Endothelial cell of hepatic sinusoid (primary cell): ENCODE results near the gene RAN.
"Not testable (repeated sequence)": the region's sequence is repeated elsewhere in the genome, so short reads cannot be mapped to it uniquely, and the experiment has no call there.

Experiments
- in situ Hi-C: cut with HindIII; loops from 2 replicates; pipeline ENCODE4 v1.10.0; 2017; ENCODE audit warnings: low sequenced_read_pairs

The RAN gene

DNA sequence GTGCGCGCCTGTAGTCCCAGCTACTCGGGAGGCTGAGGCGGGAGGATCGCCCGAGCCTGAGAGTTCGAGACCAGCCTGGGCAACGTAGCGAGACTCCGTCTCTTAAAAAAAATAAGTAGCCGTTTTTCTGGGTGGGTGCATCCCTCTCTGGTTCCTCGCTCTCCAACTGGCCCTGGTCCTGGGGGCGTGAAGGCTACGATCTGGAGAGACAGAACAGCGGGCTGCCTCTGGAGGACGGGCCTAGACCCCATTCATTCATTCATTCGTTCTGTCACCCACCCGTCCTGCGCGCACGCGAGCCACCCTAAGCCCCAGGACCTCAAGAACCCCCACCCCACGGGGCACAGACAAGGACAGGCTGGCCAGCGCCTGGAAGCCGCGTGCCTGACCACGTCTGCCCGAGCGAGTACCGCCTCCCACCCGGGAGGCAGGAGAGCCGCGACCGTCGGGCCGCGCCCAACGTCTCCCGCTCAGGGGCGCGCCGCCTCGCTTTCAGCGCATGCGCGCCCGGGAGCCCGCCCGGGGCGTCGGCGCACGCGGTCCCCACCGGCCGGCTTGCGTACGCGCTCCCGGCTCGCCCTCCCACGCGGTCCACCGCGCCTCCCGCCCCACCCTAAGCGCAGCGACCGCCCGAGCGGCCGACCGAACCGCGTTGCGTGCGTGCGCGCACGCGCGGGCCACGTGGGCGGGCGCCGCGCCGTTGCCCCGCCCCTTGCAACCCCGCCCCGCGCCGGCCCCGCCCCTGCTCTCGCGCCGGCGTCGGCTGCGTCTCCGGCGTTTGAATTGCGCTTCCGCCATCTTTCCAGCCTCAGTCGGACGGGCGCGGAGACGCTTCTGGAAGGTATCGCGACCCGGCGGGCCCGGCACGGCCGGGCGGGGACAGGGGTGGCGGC, at the start of gene RAN:
Gene RAN, plus strand, starts transcription at position 781 of the 893 bp plus-strand sequence. CDS start 528 bp downstream, outside the sequence.
- in situ Hi-C loops: no loop called here

- in situ Hi-C loops: no loop called here
Observed at GRCh38 chr12:130825771-130826150, 46.1 kb upstream of the RAN start.

- in situ Hi-C loops: no loop called here
Observed at GRCh38 chr12:130826151-130826801, 45.6 kb upstream of the RAN start.

GRCh38 chr12:130827432-130827831, 44.4 kb upstream of the RAN start:
- in situ Hi-C loops: no loop called here

DNA sequence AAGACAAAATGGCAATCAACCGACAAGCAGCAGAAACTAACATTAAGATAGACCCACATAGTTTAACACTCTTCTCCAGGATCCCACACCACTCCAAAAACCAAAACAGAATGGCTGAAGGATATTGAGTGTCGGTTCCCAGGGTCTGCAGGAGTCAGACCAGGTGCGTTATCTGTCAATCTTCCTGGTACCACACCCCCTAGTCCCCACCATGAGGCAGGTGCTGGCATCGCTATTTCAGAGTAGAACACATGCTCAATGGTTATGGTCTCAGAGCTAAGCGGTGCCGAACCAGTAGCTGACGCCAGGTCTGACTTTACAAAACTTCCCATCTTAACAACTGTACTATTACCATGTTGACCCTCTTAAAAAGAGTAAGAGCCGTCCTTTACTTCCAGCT, 43.0 kb upstream of the RAN start:
- in situ Hi-C loops: no loop called here

- in situ Hi-C loops: no loop called here
Observed at GRCh38 chr12:130829391-130830245, 42.2 kb upstream of the RAN start.

DNA sequence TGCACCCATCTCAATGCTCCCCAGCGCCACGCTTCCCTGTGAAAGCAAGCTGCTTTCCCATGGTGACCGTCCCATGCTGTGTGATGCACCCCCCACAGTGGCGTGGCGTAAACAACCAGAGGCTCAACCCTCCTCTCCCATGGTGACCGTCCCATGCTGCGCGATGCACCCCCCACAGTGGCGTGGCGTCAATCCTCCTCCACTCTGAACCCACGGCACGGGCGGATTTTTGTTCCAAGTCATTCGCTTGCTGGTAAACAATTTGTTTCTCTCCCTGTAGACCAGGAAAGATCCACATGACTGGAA, 41.7 kb upstream of the RAN start:
- in situ Hi-C loops: no loop called here

DNA sequence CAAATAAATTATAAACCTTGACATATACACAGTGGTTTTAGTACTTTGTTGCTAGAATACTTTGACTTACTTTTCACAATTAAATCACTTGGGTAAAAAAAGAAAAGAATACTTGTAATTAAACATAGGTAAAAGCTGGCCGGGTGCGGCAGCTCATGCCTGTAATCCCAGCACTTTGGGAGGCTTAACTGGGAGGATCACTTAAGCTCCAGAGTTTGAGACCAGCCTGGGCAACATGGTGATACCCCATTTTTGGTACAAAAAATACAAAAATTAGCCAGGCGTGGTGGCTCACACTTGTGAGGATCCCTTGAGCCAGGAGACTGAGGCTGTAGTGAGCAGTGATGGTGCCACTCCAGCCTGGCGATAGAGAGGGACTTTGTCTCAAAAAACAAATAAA, 40.6 kb upstream of the RAN start:
- in situ Hi-C loops: no loop called here

DNA sequence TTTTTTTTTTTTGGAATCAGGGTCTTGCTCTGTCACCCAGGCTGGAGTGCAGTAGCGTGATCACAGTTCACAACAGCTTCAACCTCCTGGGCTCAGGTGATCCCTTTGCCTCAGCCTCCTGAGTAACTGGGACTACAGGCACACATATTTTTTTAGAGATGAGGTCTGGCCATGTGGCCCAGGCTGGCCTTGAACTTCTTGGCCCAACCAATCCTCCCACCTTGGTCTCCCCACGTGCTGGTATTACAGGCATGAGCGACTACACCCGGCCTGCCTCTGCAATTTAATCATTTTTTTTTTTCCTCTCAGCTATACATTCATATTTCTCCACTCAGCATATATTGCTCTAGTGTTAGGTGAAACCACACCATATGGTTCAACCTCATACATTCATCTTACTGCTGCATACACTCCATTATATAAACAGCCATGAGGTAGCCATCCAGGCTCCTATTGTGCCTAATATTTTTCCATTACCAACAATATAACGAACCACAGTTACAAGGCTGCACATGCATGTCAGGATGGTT, 39.9 kb upstream of the RAN start:
- in situ Hi-C loops: no loop called here

DNA sequence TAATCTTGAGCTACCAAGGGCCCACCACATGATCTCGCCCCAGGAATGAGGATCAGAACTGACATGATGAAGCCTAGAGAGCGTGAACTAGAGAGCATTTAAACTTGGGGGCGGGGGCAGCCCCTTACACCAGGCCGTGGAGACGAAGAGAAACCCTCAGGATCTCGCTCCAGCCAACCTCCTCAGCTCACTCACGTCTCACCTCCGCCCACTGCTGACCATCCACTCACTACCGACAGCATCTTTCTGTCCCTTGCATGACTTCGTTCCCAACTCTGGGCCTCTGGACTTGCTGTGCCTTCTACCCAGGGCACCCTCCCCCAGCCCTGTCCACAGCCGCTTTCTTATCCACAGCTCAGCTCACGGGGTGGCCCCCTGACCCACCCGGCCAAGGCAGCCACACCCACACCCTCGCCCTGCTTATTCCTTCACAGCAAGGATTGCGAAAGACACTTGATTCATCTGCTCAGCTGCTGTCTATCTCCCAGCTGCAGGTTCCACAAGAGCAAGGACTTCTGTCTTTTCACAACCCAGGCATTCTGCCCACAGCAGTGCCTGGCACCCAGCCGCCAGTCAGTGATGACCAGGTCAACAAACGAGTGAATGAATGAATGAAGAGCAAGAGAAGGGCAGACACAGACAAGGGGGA, 39.2 kb upstream of the RAN start:
- in situ Hi-C loops: no loop called here

DNA sequence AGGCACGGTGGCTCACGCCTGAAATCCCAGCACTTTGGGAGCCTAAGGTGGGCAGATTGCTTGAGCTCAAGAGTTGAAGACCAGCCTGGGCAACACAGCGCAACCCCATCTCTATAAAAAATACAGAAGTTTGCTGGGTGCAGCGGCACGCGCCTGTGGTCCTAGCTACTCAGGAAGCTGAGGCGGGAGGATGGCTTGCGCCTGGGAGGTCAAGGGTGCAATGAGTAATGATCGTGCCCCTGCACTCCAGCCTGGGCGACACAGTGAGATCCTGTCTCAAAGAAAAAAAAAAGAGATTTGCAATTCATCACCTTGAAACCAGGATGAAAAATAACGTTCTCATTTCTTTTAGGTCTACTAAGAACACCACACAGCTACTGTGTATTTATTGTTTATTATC, 36.9 kb upstream of the RAN start:
- in situ Hi-C loops: no loop called here

DNA sequence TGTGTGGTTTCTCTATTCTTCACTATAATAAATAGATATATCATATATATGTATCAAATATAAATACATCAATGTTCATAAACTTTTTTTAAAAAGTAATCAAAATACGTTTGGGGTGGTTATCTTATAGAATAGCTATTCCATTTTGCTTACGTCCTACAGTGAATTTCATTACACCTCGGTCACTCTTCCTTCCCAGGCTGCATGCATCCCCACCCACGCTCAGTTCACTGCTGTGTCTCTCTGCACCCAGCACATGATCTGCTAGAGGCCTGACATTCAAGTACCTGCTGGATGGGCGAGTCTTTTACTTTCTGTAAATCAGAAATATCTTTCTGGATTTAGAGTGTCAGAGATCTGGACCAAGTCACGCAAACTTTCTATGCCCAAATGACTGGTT, 36.4 kb upstream of the RAN start:
- in situ Hi-C loops: no loop called here

GRCh38 chr12:130838284-130838950, 33.4 kb upstream of the RAN start:
- in situ Hi-C loops: no loop called here

- in situ Hi-C loops: no loop called here
Observed at GRCh38 chr12:130838951-130839769, 32.7 kb upstream of the RAN start, which contains the start of gene STX2. Gene STX2 (minus strand): TSS chr12:130839250. CDS start chr12:130839099, 151 bp downstream.

DNA sequence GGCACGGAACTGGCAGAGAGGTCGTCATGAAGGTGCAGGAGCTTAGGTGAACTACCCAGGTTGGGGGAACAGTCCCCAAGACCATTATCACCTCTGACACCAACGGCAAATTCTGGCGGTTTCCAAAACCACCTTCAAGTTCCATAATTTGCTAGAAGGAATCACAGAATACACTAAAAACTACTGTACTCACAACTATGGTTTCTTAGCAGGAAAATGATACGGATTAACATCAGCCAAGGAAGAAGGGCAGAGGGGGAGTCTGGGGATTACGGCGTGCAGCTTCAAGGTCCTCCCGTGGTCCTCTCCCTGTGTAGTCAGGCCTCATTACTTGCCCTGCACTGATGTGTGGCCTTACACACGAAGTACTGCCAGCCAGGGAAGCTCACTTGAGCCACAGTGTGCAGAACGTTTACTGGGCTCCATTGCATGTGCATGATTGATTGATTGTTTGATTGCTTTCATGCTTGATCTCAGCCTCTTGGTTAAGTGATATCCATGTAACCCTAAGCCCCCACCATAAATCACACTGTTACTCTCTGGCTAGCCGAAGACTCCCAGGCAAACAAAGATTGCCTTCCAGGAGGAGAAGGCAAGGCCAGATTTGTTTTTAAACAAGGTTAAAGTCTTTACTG, 32.0 kb upstream of the RAN start:
- in situ Hi-C loops: no loop called here

DNA sequence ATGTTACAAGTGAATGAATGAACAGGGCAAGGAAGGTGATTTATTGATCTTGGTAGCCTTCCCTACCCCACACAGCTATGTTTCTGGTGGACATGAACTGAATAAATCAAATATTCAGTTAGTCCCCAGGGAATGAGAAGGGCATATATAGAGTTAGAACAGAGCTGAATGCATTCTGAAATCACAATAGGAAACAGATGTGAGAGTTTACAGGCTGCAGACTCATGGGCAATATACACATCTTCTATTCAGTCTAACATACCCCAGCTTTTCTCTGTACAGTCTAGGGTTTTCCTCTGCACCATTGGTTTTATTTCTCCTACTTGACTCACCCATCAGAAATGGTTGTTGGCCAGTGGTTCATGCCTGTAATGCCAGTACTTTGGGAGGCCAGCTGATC, 25.5 kb upstream of the RAN start:
- in situ Hi-C loops: no loop called here

DNA sequence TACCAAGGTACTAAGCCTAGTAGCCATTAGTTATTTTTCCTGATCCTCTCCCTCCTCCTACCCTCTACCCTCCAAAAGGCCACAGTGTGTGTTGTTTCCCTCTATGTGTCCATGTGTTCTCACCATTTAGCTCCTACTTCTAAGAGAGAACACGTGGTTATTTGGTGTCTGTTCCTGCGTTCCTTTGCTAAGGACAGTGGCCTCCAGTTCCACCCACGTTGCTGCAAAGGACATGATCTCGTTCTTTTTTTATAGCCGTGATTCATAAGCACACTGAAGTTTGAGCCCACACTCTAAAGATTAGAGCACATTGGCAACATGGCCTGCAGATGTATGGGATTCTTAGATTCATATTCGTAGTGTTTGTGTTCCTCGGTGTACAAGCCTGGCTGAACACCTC, 24.8 kb upstream of the RAN start:
- in situ Hi-C loops: no loop called here

DNA sequence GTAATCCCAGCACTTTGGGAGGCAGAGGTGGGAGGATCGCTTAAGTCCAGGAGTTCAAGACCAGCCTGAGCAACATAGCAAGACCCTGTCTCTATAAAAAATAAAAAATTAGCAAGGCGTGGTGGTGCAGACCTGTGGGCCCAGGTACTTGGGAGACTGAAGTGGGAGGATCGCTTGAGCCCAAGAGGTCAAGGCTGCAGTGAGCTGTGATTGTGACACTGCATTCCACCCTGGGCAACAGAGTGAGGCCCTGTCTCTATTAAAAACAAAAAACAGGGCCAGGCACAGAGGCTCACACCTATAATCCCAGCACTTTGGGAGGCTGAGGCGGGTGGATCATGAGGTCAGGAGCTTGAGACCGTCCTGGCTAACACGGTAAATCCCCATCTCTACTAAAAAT, 23.8 kb upstream of the RAN start:
- in situ Hi-C loops: not testable (repeated sequence)

DNA sequence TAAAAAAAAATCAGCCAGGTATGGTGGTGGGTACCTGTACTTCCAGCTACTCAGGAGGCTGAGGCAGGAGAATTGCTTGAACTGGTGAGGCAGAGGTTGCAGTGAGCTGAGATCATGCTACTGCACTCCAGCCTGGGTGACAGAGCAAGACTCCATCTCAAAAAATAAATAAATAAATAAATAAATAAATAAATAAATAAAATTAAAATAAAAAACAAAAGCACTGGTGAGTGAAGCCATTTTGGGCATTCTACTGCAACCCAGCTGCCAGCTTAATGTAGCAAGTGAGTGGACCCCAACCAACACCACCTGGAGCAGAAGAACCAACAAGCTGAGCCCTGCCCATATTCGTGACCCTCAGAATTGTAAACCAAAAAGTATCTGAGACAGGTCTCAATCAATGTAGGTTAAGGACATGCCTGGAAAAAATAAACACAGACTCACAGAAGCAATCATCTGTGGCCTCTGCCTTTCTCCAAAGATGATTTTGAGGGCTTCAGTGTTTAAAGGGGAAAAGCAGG, 23.0 kb upstream of the RAN start:
- in situ Hi-C loops: not testable (repeated sequence)
